Testis (tissue), 2 donors: ENCODE results near the gene CIAO2A.

Source experiments
- POLR2A ChIP-seq: fragments of 450-650 bp; IDR thresholded peaks from one replicate; pipeline ENCODE4 v1.6.1; 2017; ENCODE audit warnings: antibody characterized with exemption, mild to moderate bottlenecking, moderate library complexity
- TF ChIP-seq, protein P1 (sequence below), 3 experiments: fragments of 450-650 bp in 2 of 3; fragments of 200-600 bp in 1 of 3; sonication (generic) in 1 of 3; IDR thresholded peaks; one replicate each; pipeline ENCODE4 v1.5.1; 2016 to 2019; ENCODE audit warnings: antibody characterized with exemption in 3 of 3, mild to moderate bottlenecking in 2 of 3, moderate library complexity in 1 of 3

DNA sequence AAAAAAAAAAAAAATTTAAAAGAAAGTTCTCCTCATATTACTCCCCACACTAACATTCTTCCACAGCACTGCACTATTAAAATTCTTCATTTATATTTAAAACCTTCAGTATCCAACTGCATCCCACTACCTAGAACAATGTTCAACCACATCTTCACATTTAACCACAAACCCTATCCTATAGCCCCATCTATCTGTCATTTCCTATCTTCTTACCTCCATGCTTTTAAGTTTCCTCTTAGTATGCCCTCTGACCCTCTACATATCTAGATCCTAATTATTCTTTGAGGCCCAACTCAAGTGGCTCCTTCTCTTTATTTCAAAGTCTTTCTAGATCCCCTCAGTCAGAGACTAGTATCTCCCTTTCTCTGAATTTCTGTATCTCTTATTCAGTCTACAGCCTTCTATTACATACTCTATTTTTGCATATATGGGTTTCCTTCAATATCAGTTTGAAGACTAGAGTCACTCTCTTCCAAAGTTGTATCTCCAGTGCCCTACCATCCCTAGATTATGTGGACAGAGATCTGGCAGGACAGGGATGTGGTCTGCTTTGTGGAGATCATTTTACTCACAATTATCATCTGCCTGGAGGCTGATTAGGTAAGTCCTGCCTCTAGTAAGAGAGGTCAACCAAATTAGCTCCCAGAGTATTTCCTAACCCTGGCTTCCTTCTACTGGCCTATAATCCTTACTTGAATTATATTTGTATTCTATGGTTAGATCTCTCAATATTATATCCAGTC is 1.4 kb downstream of the CIAO2A start:
- TF ChIP-seq, protein P1, sequence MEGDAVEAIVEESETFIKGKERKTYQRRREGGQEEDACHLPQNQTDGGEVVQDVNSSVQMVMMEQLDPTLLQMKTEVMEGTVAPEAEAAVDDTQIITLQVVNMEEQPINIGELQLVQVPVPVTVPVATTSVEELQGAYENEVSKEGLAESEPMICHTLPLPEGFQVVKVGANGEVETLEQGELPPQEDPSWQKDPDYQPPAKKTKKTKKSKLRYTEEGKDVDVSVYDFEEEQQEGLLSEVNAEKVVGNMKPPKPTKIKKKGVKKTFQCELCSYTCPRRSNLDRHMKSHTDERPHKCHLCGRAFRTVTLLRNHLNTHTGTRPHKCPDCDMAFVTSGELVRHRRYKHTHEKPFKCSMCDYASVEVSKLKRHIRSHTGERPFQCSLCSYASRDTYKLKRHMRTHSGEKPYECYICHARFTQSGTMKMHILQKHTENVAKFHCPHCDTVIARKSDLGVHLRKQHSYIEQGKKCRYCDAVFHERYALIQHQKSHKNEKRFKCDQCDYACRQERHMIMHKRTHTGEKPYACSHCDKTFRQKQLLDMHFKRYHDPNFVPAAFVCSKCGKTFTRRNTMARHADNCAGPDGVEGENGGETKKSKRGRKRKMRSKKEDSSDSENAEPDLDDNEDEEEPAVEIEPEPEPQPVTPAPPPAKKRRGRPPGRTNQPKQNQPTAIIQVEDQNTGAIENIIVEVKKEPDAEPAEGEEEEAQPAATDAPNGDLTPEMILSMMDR (IDR thresholded peaks at IDR 0.05), result no peak
- no peak for TF ChIP-seq POLR2A
